Keratinocyte (primary cell): ENCODE data around the gene DAB1. TPM values are rescaled to one million over a fixed set of nuclear protein-coding genes. Genes with fewer than 3 reads are reported as not detected.

Experiments used
- DNase-seq: peaks from one replicate; pipeline ENCODE4 v3.0.0-alpha.2; 2011; ENCODE audit warnings: low read depth, missing footprints, low spot score
- FAIRE-seq: peaks from 2 replicates; lab custom pipeline; 2011; peaks lifted over from hg19 to GRCh38; lab: Jason Lieb, UNC
- H2AFZ ChIP-seq: 2 replicates; pipeline ENCODE4 v1.6.0; 2012; ENCODE audit warnings: low read length, control low read depth, inconsistent platforms; ENCODE audit not compliant: control insufficient read depth
- H3K27ac ChIP-seq: 2 replicates; pipeline ENCODE4 v1.5.1; 2011; ENCODE audit warnings: low read length; ENCODE audit not compliant: control insufficient read depth, insufficient read depth
- H3K27me3 ChIP-seq: 3 replicates; pipeline ENCODE4 v1.6.0; 2011; ENCODE audit warnings: low read length; ENCODE audit not compliant: control insufficient read depth, insufficient read depth; ENCODE audit errors: extremely low read depth
- H3K36me3 ChIP-seq, 2 experiments: 2 replicates in 1 of 2; 3 replicates in 1 of 2; pipeline ENCODE4 v1.5.1; 2011; ENCODE audit warnings: low read length in 2 of 2, mild to moderate bottlenecking in 1 of 2; ENCODE audit not compliant: control insufficient read depth in 2 of 2, insufficient read depth in 2 of 2; ENCODE audit errors: extremely low read depth in 1 of 2
- H3K4me1 ChIP-seq: 3 replicates; pipeline ENCODE4 v1.5.1; 2011; ENCODE audit warnings: low read length; ENCODE audit not compliant: control insufficient read depth, insufficient read depth; ENCODE audit errors: extremely low read depth
- H3K4me2 ChIP-seq: 3 replicates; pipeline ENCODE4 v1.6.0; 2011; ENCODE audit warnings: low read depth, low read length; ENCODE audit not compliant: control insufficient read depth, insufficient read depth; ENCODE audit errors: extremely low read depth
- H3K4me3 ChIP-seq, 3 experiments: fragments of 200-600 bp in 1 of 3; sonication (generic) in 1 of 3; 2 replicates in 2 of 3; 3 replicates in 1 of 3; pipeline ENCODE4 v1.5.1; 2011 to 2016; ENCODE audit warnings: low read length in 3 of 3, mild to moderate bottlenecking in 3 of 3, control low read depth in 2 of 3, inconsistent platforms in 1 of 3, low read depth in 1 of 3, mixed read lengths in 1 of 3, mixed run types in 1 of 3, moderate library complexity in 1 of 3; ENCODE audit not compliant: control insufficient read depth in 2 of 3, insufficient read depth in 2 of 3; ENCODE audit errors: extremely low read depth in 1 of 3
- H3K79me2 ChIP-seq: 2 replicates; pipeline ENCODE4 v1.6.0; 2012; ENCODE audit warnings: low read length; ENCODE audit not compliant: control insufficient read depth, insufficient read depth
- H3K9ac ChIP-seq: 3 replicates; pipeline ENCODE4 v1.6.0; 2011; ENCODE audit warnings: low read length; ENCODE audit not compliant: control insufficient read depth, insufficient read depth; ENCODE audit errors: extremely low read depth
- H3K9me1 ChIP-seq: 3 replicates; pipeline ENCODE4 v1.6.0; 2011; ENCODE audit warnings: low read length; ENCODE audit not compliant: control insufficient read depth, insufficient read depth; ENCODE audit errors: extremely low read depth
- H3K9me3 ChIP-seq: 2 replicates; pipeline ENCODE4 v1.5.1; 2012; ENCODE audit warnings: low read depth, low read length; ENCODE audit not compliant: control insufficient read depth
- H4K20me1 ChIP-seq: 3 replicates; pipeline ENCODE4 v1.6.0; 2011; ENCODE audit warnings: low read length; ENCODE audit not compliant: control insufficient read depth, insufficient read depth; ENCODE audit errors: extremely low read depth
- EZH2 ChIP-seq: IDR thresholded peaks from one replicate; pipeline ENCODE4 v1.6.1; 2012; ENCODE audit warnings: inconsistent platforms, mild to moderate bottlenecking, low read length, moderate library complexity
- dilution Hi-C: fragments of 300-500 bp; cut with MboI; formaldehyde crosslinking; loops from one replicate; pipeline ENCODE4 v1.7.0; 2020; ENCODE audit warnings: low sequenced_read_pairs; ENCODE audit not compliant: extremely low pct_ligation_motif_present
- polyA plus RNA-seq, 5 experiments: library from polyadenylated mRNA; depleted of rRNA in 3 of 5; stranded (reverse) in 3 of 5; stranded (forward) in 1 of 5; unstranded in 1 of 5; fragments of >200 nt; gene quantifications; 1 replicate in 1 of 5; 2 replicates in 3 of 5; 3 replicates in 1 of 5; pipeline versions ENCODE4 v1.2.1 to v1.2.3, GENCODE V29; 2011 to 2012; ENCODE audit warnings: missing spikeins in 2 of 5, low read depth in 1 of 5, low replicate concordance in 1 of 5
- TF ChIP-seq, protein P1 (sequence below), 3 experiments: IDR thresholded peaks in 1 of 3; conservative IDR thresholded peaks in 1 of 3; optimal IDR thresholded peaks in 1 of 3; 2 replicates in 2 of 3; 3 replicates in 1 of 3; pipeline versions ENCODE3 to v1.5.1; 2011; ENCODE audit warnings: low read length in 3 of 3, mild to moderate bottlenecking in 3 of 3, moderate library complexity in 2 of 3, control low read depth in 1 of 3, inconsistent platforms in 1 of 3; ENCODE audit not compliant: insufficient read depth in 2 of 3; ENCODE audit errors: extremely low read depth in 1 of 3

The DAB1 gene
- polyA plus RNA-seq, 1 donor (not counting 4 experiments of a cell fraction or from before 2014, with no cell fraction given) = 0.01 TPM

DNA sequence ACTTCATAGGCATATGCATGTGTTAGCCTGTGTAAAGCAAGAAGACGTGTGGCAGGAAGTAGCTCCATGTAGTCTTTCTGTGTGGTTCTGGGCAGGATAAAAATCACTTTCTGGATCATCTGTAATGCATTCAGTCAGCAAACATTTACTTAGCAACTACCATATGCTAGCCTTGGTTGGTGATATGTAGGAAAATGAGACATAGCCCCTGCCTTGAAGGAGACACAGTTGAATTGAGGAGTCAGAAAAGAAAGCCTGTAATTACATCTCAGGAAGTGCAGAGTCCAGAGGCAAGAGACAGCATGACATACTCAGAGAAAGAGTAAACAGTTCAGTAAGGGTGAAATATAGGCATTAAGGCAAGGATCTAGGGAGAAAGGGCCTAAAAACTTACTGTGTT is 38.5 kb downstream of the DAB1 start:
- H3K4me2 ChIP-seq = no peak overlapping the region
- no peaks in the 10 kb centered on the region for H4K20me1 ChIP-seq
- H2AFZ ChIP-seq = no peak overlapping the region
- H3K9ac ChIP-seq = no peak overlapping the region
- H3K36me3 ChIP-seq = no peaks in the 10 kb centered on the region
- no peaks in the 10 kb centered on the region for H3K9me1 ChIP-seq
- no peak for DNase-seq
- FAIRE-seq = no peak
- TF ChIP-seq, protein P1, sequence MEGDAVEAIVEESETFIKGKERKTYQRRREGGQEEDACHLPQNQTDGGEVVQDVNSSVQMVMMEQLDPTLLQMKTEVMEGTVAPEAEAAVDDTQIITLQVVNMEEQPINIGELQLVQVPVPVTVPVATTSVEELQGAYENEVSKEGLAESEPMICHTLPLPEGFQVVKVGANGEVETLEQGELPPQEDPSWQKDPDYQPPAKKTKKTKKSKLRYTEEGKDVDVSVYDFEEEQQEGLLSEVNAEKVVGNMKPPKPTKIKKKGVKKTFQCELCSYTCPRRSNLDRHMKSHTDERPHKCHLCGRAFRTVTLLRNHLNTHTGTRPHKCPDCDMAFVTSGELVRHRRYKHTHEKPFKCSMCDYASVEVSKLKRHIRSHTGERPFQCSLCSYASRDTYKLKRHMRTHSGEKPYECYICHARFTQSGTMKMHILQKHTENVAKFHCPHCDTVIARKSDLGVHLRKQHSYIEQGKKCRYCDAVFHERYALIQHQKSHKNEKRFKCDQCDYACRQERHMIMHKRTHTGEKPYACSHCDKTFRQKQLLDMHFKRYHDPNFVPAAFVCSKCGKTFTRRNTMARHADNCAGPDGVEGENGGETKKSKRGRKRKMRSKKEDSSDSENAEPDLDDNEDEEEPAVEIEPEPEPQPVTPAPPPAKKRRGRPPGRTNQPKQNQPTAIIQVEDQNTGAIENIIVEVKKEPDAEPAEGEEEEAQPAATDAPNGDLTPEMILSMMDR (optimal IDR thresholded peaks at IDR 0.05 in 1 of 3, IDR thresholded peaks at IDR 0.05 in 1 of 3, conservative IDR thresholded peaks at IDR 0.05 in 1 of 3; ENCODE audit: extremely low read depth in 1 of 3, insufficient read depth in 2 of 3, low read length in 3 of 3) = no peak
- TF ChIP-seq EZH2 = no peak
- no peaks in the 10 kb centered on the region for H3K4me1 ChIP-seq
- no peak overlapping the region for H3K4me3 ChIP-seq
- no peak overlapping the region for H3K27ac ChIP-seq
- no peaks in the 10 kb centered on the region for H3K9me3 ChIP-seq
- no peaks in the 10 kb centered on the region for H3K27me3 ChIP-seq
- no peaks in the 10 kb centered on the region for H3K79me2 ChIP-seq
- dilution Hi-C loops = no loop called here

DNA sequence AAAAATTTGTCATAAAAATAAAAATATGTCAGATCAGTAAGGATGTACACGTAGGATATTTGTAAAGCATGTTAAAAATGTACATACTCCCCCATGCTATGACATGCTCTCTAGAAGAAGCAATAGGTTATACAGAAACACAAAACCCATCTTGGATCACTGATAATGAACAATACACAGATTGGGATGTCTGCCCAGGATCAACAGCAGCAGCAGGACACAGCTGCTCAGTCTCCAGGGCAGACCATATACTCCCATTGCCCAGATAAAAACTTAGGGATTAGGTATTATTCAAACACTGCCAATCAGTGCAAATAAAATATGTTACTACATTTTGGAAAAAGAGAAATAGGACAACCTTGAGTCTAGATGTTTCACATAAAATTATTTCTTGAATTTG is 39.0 kb downstream of the DAB1 start:
- DNase-seq = no peak
- Histone ChIP-seq H3K4me1 (no peaks in the 10 kb centered on the region), H4K20me1 (no peaks in the 10 kb centered on the region), H3K9me1 (no peaks in the 10 kb centered on the region), H3K36me3 (no peaks in the 10 kb centered on the region), H3K9ac (no peak overlapping the region), H3K9me3 (no peaks in the 10 kb centered on the region), H3K4me3 (no peak overlapping the region), H3K79me2 (no peaks in the 10 kb centered on the region), H3K27me3 (no peaks in the 10 kb centered on the region), H2AFZ (no peak overlapping the region), H3K4me2 (no peak overlapping the region), H3K27ac (no peak overlapping the region)
- TF ChIP-seq, protein P1 (optimal IDR thresholded peaks at IDR 0.05 in 1 of 3, IDR thresholded peaks at IDR 0.05 in 1 of 3, conservative IDR thresholded peaks at IDR 0.05 in 1 of 3; ENCODE audit: extremely low read depth in 1 of 3, insufficient read depth in 2 of 3, low read length in 3 of 3) = no peak
- TF ChIP-seq EZH2 = no peak
- FAIRE-seq = no peak
- dilution Hi-C loops = no loop called here
